Thyroid gland (tissue), 4 donors: ENCODE measurements around the gene GJA1.

Source experiments
- POLR2A ChIP-seq, 2 donors: fragments of 450-650 bp; IDR thresholded peaks; one replicate each; pipeline ENCODE4 v1.6.1; 2017; ENCODE audit warnings: antibody characterized with exemption in 2 of 2, mild to moderate bottlenecking in 2 of 2, moderate library complexity in 1 of 2
- TF ChIP-seq, protein P1 (sequence below), 6 experiments: fragments of 200-600 bp in 3 of 6; fragments of 450-650 bp in 3 of 6; sonication (generic) in 3 of 6; IDR thresholded peaks; one replicate each; pipeline ENCODE4 v1.5.1; 2016 to 2019; ENCODE audit warnings: antibody characterized with exemption in 6 of 6, mild to moderate bottlenecking in 2 of 6, inconsistent platforms in 1 of 6, moderate library complexity in 1 of 6

DNA sequence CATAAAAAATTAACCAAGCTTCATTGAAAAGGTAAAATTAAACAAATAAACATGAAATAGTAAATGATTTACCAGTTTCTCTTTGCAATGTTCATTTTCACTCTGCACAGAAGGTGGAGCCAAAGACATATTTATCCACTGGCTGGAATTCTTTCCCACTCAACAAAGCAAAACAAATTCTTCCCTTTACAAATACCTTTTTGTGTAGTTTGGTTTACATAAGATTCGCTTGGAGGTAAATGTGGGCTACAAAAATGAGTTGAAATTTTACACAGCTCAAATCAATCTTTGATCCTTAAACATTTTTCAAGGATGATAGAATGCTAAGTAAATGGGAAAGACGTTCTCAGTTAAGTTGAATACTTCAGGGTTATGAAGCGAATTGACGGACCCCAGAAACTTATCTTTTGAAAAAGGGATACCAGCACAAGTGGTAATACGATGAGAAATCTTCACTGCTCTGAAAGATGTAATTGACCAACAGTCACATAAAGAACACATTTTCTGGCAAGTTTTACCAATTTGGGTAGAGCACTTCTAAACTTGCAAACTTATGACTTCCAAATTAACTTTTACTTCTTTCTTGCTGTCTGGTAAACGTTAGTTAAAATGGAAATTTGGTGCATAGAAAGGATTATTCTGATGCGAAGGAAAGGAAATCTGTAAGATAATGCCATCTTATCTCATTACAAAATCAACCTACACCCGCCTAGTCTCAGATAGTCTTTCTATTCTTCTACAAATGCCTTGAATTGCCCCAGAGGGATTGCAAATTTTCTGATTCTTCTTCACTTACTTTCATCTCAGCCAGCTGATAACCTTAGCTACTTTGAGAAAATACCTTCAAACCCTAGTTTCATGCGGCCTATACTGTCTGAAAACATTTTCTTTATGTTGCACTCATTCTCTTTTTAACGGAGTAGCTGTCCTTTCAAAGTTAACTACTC, 4.7 kb upstream of the GJA1 start:
- TF ChIP-seq, protein P1, sequence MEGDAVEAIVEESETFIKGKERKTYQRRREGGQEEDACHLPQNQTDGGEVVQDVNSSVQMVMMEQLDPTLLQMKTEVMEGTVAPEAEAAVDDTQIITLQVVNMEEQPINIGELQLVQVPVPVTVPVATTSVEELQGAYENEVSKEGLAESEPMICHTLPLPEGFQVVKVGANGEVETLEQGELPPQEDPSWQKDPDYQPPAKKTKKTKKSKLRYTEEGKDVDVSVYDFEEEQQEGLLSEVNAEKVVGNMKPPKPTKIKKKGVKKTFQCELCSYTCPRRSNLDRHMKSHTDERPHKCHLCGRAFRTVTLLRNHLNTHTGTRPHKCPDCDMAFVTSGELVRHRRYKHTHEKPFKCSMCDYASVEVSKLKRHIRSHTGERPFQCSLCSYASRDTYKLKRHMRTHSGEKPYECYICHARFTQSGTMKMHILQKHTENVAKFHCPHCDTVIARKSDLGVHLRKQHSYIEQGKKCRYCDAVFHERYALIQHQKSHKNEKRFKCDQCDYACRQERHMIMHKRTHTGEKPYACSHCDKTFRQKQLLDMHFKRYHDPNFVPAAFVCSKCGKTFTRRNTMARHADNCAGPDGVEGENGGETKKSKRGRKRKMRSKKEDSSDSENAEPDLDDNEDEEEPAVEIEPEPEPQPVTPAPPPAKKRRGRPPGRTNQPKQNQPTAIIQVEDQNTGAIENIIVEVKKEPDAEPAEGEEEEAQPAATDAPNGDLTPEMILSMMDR (IDR thresholded peaks at IDR 0.05) = peak; percentile 28 to 98 (median 77)
- no peak for TF ChIP-seq POLR2A (IDR thresholded peaks at IDR 0.05)
